HG03460 (cell line): ENCODE data around the gene THSD4.

Experiments used
- ATAC-seq: cut with Tn5 transposase; IDR thresholded peaks from one replicate; pipeline ENCODE4 v1.9.1; 2021; ENCODE audit not compliant: unreplicated experiment

The THSD4 gene

DNA sequence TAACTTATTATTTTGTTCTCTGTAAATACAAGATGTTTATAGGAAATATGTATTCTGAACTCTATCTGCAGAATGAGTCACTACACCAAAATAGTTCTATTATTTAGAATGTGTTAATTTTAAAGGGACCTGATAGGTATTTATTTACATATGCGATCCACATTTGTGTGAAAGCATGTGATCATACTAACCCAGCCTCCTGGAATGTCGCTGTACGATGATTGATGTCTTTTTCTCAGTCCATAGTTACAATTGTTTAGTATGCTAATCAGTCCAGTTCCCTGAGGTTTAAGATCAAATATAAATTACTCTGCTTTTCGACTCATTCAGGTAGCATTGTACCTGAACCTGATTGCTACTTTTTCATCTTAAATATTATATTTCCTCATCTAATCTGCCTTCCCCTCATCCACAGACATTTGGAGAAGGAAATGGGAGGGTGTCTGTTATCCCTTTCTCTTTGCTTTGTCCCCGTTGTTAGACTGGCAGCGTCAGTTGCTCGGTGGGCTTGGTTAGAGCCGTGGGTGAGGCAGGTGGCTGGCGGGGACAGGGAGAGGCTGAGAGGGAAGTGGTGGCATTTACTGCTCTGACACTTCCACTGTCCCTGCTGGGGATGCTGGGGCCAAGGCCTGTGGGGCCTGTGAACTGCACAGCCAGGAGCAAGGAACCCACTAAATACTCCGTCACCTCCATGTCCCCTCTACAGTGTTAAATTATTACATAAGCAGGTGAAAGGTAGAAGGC, 667.3 kb downstream of the THSD4 start:
- no peak for ATAC-seq

DNA sequence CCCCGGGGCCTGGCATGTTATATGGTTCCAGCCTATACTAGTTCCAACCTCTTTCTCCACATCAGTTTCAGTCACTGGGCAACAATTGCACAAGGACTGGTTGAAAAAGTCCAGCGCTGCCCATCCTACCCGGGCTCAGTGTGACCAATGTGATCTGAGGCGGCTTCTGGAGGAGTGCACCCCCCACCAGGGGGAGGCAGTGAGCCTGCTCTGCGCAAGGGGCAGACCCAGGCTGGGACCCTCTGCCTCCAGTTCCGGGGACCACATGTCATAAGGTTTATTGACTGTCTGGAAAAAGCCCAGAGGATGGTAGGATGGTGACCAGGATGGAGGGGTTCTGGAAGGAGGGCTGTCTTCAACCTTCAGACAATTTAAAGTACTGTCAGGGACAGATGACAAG, 669.4 kb downstream of the THSD4 start:
- no peak for ATAC-seq

- ATAC-seq: no peak
Measured at GRCh38 chr15:71785996-71786395, 670.7 kb downstream of the THSD4 start.

GRCh38 chr15:71786673-71787072, 671.4 kb downstream of the THSD4 start:
- no peak for ATAC-seq

GRCh38 chr15:71788646-71789579, 673.6 kb downstream of the THSD4 start:
- ATAC-seq: no peak

GRCh38 chr15:71789616-71790015, 674.3 kb downstream of the THSD4 start:
- ATAC-seq: no peak

DNA sequence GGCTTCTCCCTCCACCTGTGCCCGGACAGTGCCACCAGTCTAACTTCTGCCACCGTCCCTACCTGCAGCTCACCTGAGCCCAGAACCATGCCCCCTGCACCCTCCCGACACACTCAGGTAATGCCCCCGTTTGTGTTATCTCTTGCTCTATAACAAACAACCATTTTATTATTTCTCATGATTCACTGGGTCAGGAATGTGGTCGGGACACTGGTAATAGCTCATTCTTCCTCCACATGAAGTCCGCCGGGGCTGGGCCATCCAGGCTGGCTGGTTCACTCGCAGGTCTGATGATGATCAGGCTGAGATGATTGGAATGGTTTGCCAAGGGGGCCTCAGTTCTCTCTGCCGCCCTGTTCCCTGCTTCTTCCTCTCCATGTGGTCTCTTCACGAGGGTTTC, 674.8 kb downstream of the THSD4 start:
- no peak for ATAC-seq

- no peak for ATAC-seq
Measured at GRCh38 chr15:71791975-71792374, 676.7 kb downstream of the THSD4 start.

DNA sequence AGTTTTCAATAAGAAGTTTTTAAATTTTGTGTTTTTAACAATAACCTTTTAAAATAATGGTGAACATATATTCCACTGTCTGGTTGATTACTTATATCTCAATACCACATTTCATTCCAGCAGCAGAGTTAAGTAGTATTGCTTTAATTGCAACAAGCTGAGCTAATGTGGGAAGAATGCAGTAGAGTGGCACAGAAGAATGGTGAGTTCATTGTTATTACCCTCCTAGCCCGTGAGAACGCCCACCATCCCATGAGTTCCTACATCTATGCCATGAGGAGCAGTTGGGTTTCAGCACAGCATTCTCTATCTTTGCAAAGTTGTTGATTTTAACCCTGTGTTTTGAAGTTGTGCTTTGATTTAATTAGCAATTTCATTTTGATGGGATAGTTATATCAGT, 677.2 kb downstream of the THSD4 start:
- ATAC-seq: no peak

DNA sequence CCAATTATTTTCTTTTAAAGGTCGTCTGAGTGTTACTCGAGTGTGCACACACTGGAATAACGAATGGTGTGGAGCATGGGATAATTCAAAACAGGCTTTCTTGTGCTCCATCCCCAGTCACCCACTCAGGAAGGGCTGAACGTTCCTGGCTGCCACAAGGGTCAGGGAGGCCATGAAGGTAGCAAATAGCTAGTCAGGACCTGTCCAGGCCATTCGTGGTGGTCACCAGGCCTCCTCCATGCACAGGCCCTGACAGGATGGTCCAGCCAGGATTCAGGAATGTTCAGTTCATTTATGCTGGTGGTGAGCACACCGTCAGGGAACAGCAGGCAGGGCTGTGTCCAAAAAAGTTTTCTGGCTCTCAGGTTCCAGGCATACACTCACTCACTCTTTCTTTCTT, 683.4 kb downstream of the THSD4 start:
- ATAC-seq: no peak

- ATAC-seq: no peak
Measured at GRCh38 chr15:71800190-71800589, 684.9 kb downstream of the THSD4 start.

GRCh38 chr15:71800835-71801745, 685.8 kb downstream of the THSD4 start:
- ATAC-seq: no peak

- no peak for ATAC-seq
Measured at GRCh38 chr15:71801935-71802655, 686.8 kb downstream of the THSD4 start.

DNA sequence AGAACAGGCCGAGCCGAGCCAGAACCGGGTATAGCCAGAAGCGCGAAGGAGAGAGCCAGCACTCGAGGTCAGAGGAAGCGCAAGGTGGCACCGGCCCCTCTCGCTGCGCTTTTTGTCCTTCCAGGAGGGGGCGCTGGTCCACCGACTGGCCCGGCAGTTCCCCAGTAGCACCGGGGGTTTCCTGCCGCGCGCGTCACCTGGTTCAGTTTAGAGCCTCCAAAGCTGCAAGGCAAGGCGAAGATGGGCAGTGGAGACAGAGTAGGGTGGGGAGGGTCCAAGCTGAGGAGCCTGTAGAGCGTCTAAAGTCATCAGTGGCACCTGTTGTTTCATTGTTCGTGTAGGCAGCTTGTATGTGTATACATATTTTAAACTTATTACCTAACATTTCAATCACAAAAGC, 687.5 kb downstream of the THSD4 start:
- no peak for ATAC-seq

- ATAC-seq: no peak
Measured at GRCh38 chr15:71804226-71804625, 689.0 kb downstream of the THSD4 start.

- ATAC-seq: no peak
Measured at GRCh38 chr15:71804695-71805470, 689.6 kb downstream of the THSD4 start.

- ATAC-seq: no peak
Measured at GRCh38 chr15:71806452-71806931, 691.2 kb downstream of the THSD4 start.

- ATAC-seq: no peak
Measured at GRCh38 chr15:71807125-71807629, 691.9 kb downstream of the THSD4 start.

DNA sequence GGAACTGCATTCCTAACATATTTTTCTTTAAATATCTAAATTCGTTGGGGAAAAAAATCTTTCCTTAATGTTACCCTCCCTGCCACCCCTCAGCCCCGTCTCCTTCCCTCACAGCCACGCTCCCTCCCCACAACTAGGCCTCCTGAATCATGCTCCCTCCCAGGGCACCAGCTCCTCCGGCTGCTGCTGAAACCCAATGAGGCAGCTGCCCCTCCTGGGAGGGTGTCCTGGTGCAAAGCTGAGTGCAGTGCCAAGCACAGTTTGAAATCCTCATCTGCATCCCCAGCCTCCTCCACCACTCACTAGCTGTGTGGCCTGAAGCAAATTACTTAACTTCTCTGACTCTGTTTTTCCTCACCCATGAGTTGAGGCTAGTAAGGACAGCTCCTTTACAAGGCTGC, 692.4 kb downstream of the THSD4 start:
- ATAC-seq: no peak
